ENCODE results near the gene EPHA2.

GRCh38 chr1:16080422-16081150, 75.3 kb downstream of the EPHA2 start:
- TF ChIP-seq POLR2A (IDR thresholded peaks at IDR 0.05; ENCODE audit: extremely low read depth, insufficient read length) (no peak), CTCF (IDR thresholded peaks at IDR 0.05; ENCODE audit: low read depth, low read length) (no peak)
